Measurements from ENCODE around the gene MAN2A1.

The MAN2A1 gene

GRCh38 chr5:109718632-109719031 is 28.9 kb downstream of the MAN2A1 start:
- Histone ChIP-seq H3K27ac (ENCODE audit: low read length) (no peak overlapping the region), H3K4me3 (ENCODE audit: low read length) (no peak overlapping the region), H3F3A (ENCODE audit: insufficient read depth, low read length) (peaks cover 4% of the 10 kb centered on the region), H3K79me2 (ENCODE audit: low read length) (peaks cover 100% of the 10 kb centered on the region), H3K27me3 (replicated peaks; ENCODE audit: insufficient read depth, low read length) (no peaks in the 10 kb centered on the region), H3K4me1 (ENCODE audit: low read length) (peaks cover 17% of the 10 kb centered on the region), H3K9ac (ENCODE audit: low read length) (no peak overlapping the region), H3K9me3 (replicated peaks; ENCODE audit: insufficient read depth, low read length) (no peaks in the 10 kb centered on the region), H3K9me2 (replicated peaks; ENCODE audit: insufficient read depth, low read length) (no peaks in the 10 kb centered on the region), H3K4me2 (ENCODE audit: low read depth, low read length) (no peak overlapping the region), H3K36me3 (replicated peaks; ENCODE audit: insufficient read depth, low read length) (peaks cover 10% of the 10 kb centered on the region; the same call in 1 of the 2 replicates), H2AFZ (ENCODE audit: low read length) (no peak overlapping the region), H4K20me1 (ENCODE audit: insufficient read depth, low read length) (peaks cover 18% of the 10 kb centered on the region)
- DNase-seq = no peak
- no peak for TF ChIP-seq EZH2 (optimal IDR thresholded peaks at IDR 0.05; ENCODE audit: low read depth, low read length)

- Histone ChIP-seq H3K4me2 (ENCODE audit: low read depth, low read length) (no peak overlapping the region), H3K9ac (ENCODE audit: low read length) (no peak overlapping the region), H3K4me3 (ENCODE audit: low read length) (no peak overlapping the region), H2AFZ (ENCODE audit: low read length) (no peak overlapping the region), H3K79me2 (ENCODE audit: low read length) (peaks cover 98% of the 10 kb centered on the region), H3F3A (ENCODE audit: insufficient read depth, low read length) (no peaks in the 10 kb centered on the region; the same call in 1 of the 2 replicates), H3K27me3 (replicated peaks; ENCODE audit: insufficient read depth, low read length) (no peaks in the 10 kb centered on the region), H3K9me2 (replicated peaks; ENCODE audit: insufficient read depth, low read length) (no peaks in the 10 kb centered on the region), H3K36me3 (replicated peaks; ENCODE audit: insufficient read depth, low read length) (peaks cover 15% of the 10 kb centered on the region; the same call in 1 of the 2 replicates), H3K27ac (ENCODE audit: low read length) (no peak overlapping the region), H3K9me3 (replicated peaks; ENCODE audit: insufficient read depth, low read length) (no peaks in the 10 kb centered on the region), H4K20me1 (ENCODE audit: insufficient read depth, low read length) (peaks cover 7% of the 10 kb centered on the region; the same call in 1 of the 2 replicates), H3K4me1 (ENCODE audit: low read length) (peaks cover 10% of the 10 kb centered on the region; the same call in 1 of the 2 replicates)
- DNase-seq = no peak
- TF ChIP-seq CTCF (IDR thresholded peaks at IDR 0.05; ENCODE audit: low read length) (no peak), EZH2phosphoT487 (IDR thresholded peaks at IDR 0.05; ENCODE audit: low read length) (no peak), EZH2 (optimal IDR thresholded peaks at IDR 0.05; ENCODE audit: low read depth, low read length) (no peak)
Observed at GRCh38 chr5:109719978-109720377, 30.3 kb downstream of the MAN2A1 start.

GRCh38 chr5:109721741-109722140 is 32.0 kb downstream of the MAN2A1 start:
- DNase-seq = no peak
- Histone ChIP-seq H3K9me2 (replicated peaks; ENCODE audit: insufficient read depth, low read length) (no peaks in the 10 kb centered on the region), H3K9ac (ENCODE audit: low read length) (no peak overlapping the region), H3F3A (ENCODE audit: insufficient read depth, low read length) (no peaks in the 10 kb centered on the region; the same call in 1 of the 2 replicates), H3K9me3 (replicated peaks; ENCODE audit: insufficient read depth, low read length) (no peaks in the 10 kb centered on the region), H3K4me2 (ENCODE audit: low read depth, low read length) (no peak overlapping the region), H3K79me2 (ENCODE audit: low read length) (peaks cover 98% of the 10 kb centered on the region), H2AFZ (ENCODE audit: low read length) (no peak overlapping the region), H3K4me1 (ENCODE audit: low read length) (peaks cover 5% of the 10 kb centered on the region; the same call in 1 of the 2 replicates), H3K27me3 (replicated peaks; ENCODE audit: insufficient read depth, low read length) (no peaks in the 10 kb centered on the region), H4K20me1 (ENCODE audit: insufficient read depth, low read length) (peaks cover 7% of the 10 kb centered on the region; the same call in 1 of the 2 replicates), H3K36me3 (replicated peaks; ENCODE audit: insufficient read depth, low read length) (peaks cover 18% of the 10 kb centered on the region; the same call in 1 of the 2 replicates), H3K27ac (ENCODE audit: low read length) (no peak overlapping the region), H3K4me3 (ENCODE audit: low read length) (no peak overlapping the region)
- TF ChIP-seq EZH2 (optimal IDR thresholded peaks at IDR 0.05; ENCODE audit: low read depth, low read length) = no peak
- no peak for TF ChIP-seq CTCF (IDR thresholded peaks at IDR 0.05; ENCODE audit: low read length)
- TF ChIP-seq EZH2phosphoT487 (IDR thresholded peaks at IDR 0.05; ENCODE audit: low read length) = no peak

- Histone ChIP-seq H3K9ac (ENCODE audit: low read length) (no peak overlapping the region), H3K9me2 (replicated peaks; ENCODE audit: insufficient read depth, low read length) (no peaks in the 10 kb centered on the region), H3K27ac (ENCODE audit: low read length) (no peak overlapping the region), H2AFZ (ENCODE audit: low read length) (no peak overlapping the region), H3F3A (ENCODE audit: insufficient read depth, low read length) (no peaks in the 10 kb centered on the region; the same call in 1 of the 2 replicates), H3K79me2 (ENCODE audit: low read length) (peaks cover 98% of the 10 kb centered on the region), H4K20me1 (ENCODE audit: insufficient read depth, low read length) (peaks cover 7% of the 10 kb centered on the region; the same call in 1 of the 2 replicates), H3K9me3 (replicated peaks; ENCODE audit: insufficient read depth, low read length) (no peaks in the 10 kb centered on the region), H3K4me2 (ENCODE audit: low read depth, low read length) (no peak overlapping the region), H3K4me3 (ENCODE audit: low read length) (no peak overlapping the region), H3K27me3 (replicated peaks; ENCODE audit: insufficient read depth, low read length) (no peaks in the 10 kb centered on the region), H3K36me3 (replicated peaks; ENCODE audit: insufficient read depth, low read length) (peaks cover 13% of the 10 kb centered on the region; the same call in 1 of the 2 replicates), H3K4me1 (ENCODE audit: low read length) (peaks cover 5% of the 10 kb centered on the region; the same call in 1 of the 2 replicates)
- DNase-seq = no peak
- TF ChIP-seq EZH2phosphoT487 (IDR thresholded peaks at IDR 0.05; ENCODE audit: low read length) (no peak), EZH2 (optimal IDR thresholded peaks at IDR 0.05; ENCODE audit: low read depth, low read length) (no peak), CTCF (IDR thresholded peaks at IDR 0.05; ENCODE audit: low read length) (no peak)
Observed at GRCh38 chr5:109723606-109724005, 33.9 kb downstream of the MAN2A1 start.

All from MM.1S (cell line).